OCI-LY1 (cell line): ENCODE results near the gene ASXL2.

Experiments used
- H2AFZ ChIP-seq: fragments of 200-600 bp; sonication (generic), shearing (Covaris generic); 2 replicates; pipeline ENCODE4 v1.6.0; 2014; ENCODE audit warnings: antibody characterized with exemption, mild to moderate bottlenecking, low read length
- H3F3A ChIP-seq: fragments of 200-600 bp; sonication (generic), shearing (Covaris generic); 2 replicates; pipeline ENCODE4 v1.6.0; 2014; ENCODE audit warnings: mild to moderate bottlenecking, antibody characterized with exemption, low read length, moderate library complexity; ENCODE audit not compliant: insufficient read depth
- H3K27ac ChIP-seq: fragments of 200-600 bp; sonication (generic); 2 replicates; pipeline ENCODE4 v1.5.1; 2014; ENCODE audit warnings: low read length, mixed run types, mild to moderate bottlenecking, low read depth; ENCODE audit not compliant: poor library complexity, severe bottlenecking
- H3K27me3 ChIP-seq: fragments of 200-600 bp; sonication (generic); 2 replicates; pipeline ENCODE4 v1.6.0; 2014; ENCODE audit warnings: antibody characterized with exemption, mild to moderate bottlenecking, low read length, moderate library complexity; ENCODE audit not compliant: insufficient read depth
- H3K36me3 ChIP-seq: fragments of 200-600 bp; sonication (generic); 2 replicates; pipeline ENCODE4 v1.6.1; 2014; ENCODE audit warnings: mild to moderate bottlenecking, antibody characterized with exemption, low read length, moderate library complexity, mixed read lengths; ENCODE audit not compliant: insufficient read depth
- H3K4me1 ChIP-seq: fragments of 200-600 bp; sonication (generic); 2 replicates; pipeline ENCODE4 v1.5.1; 2014; ENCODE audit warnings: mild to moderate bottlenecking, low read length, moderate library complexity; ENCODE audit not compliant: insufficient read depth, severe bottlenecking
- H3K4me2 ChIP-seq: fragments of 200-600 bp; sonication (generic), shearing (Covaris generic); 2 replicates; pipeline ENCODE4 v1.6.1; 2014; ENCODE audit warnings: low read length
- H3K4me3 ChIP-seq: fragments of 200-600 bp; sonication (generic); 2 replicates; pipeline ENCODE4 v1.5.1; 2014; ENCODE audit warnings: low read length, low read depth, mild to moderate bottlenecking, mixed read lengths; ENCODE audit not compliant: poor library complexity, severe bottlenecking
- H3K79me2 ChIP-seq: fragments of 200-600 bp; shearing (Covaris generic); 2 replicates; pipeline ENCODE4 v1.6.1; 2016; ENCODE audit warnings: mixed run types, low read length, mixed read lengths; ENCODE audit not compliant: insufficient read depth
- H3K9ac ChIP-seq: fragments of 200-600 bp; sonication (generic), shearing (Covaris generic); 2 replicates; pipeline ENCODE4 v1.6.1; 2014; ENCODE audit warnings: mild to moderate bottlenecking, low read length, mixed read lengths
- H3K9me2 ChIP-seq: fragments of 200-600 bp; sonication (generic), shearing (Covaris generic); 2 replicates; pipeline ENCODE4 v1.6.1; 2014; ENCODE audit warnings: low read depth, mild to moderate bottlenecking, low read length, mixed read lengths
- H3K9me3 ChIP-seq: fragments of 200-600 bp; shearing (Covaris generic); 2 replicates; pipeline ENCODE4 v1.6.1; 2014; ENCODE audit warnings: low read length, mixed read lengths
- H4K20me1 ChIP-seq: fragments of 200-600 bp; sonication (generic), shearing (Covaris generic); 2 replicates; pipeline ENCODE4 v1.6.0; 2016; ENCODE audit warnings: mild to moderate bottlenecking, low read length; ENCODE audit not compliant: insufficient read depth
- CTCF ChIP-seq: fragments of 200-600 bp; sonication (generic), shearing (Covaris generic); IDR thresholded peaks from 2 replicates; pipeline ENCODE4 v1.5.1; 2017; ENCODE audit warnings: mild to moderate bottlenecking, antibody characterized with exemption, low read length, moderate library complexity, mixed read lengths
- EZH2 ChIP-seq: fragments of 200-600 bp; sonication (generic), shearing (Covaris generic); IDR thresholded peaks from 2 replicates; pipeline ENCODE4 v1.8.0; 2017; ENCODE audit warnings: borderline replicate concordance, mixed run types, mild to moderate bottlenecking, antibody characterized with exemption, low read length, moderate library complexity, mixed read lengths

ASXL2 gene

GRCh38 chr2:25797620-25798488 lies 80.4 kb downstream of the ASXL2 start:
- Histone ChIP-seq H3K9me2 (no peaks in the 10 kb centered on the region), H4K20me1 (no peaks in the 10 kb centered on the region), H2AFZ (no peak overlapping the region), H3K79me2 (no peaks in the 10 kb centered on the region), H3K9ac (no peak overlapping the region), H3K27me3 (no peaks in the 10 kb centered on the region), H3K4me2 (no peak overlapping the region), H3K4me1 (peaks cover 4% of the 10 kb centered on the region), H3K27ac (no peak overlapping the region), H3K36me3 (peaks cover 45% of the 10 kb centered on the region), H3K9me3 (no peaks in the 10 kb centered on the region), H3K4me3 (no peak overlapping the region), H3F3A (no peaks in the 10 kb centered on the region)
- TF ChIP-seq EZH2, result no peak
- no peak for TF ChIP-seq CTCF

- no peaks in the 10 kb centered on the region for H3K9me2 ChIP-seq
- H4K20me1 ChIP-seq, result no peaks in the 10 kb centered on the region
- no peaks in the 10 kb centered on the region for H3K9me3 ChIP-seq
- H3F3A ChIP-seq, result no peaks in the 10 kb centered on the region
- no peak overlapping the region for H3K9ac ChIP-seq
- H3K79me2 ChIP-seq, result no peaks in the 10 kb centered on the region
- H2AFZ ChIP-seq, result no peak overlapping the region
- H3K27me3 ChIP-seq, result no peaks in the 10 kb centered on the region
- no peak overlapping the region for H3K27ac ChIP-seq
- H3K4me2 ChIP-seq, result no peak overlapping the region
- peaks cover 4% of the 10 kb centered on the region for H3K4me1 ChIP-seq
- no peak for TF ChIP-seq EZH2
- TF ChIP-seq CTCF, result no peak
- H3K4me3 ChIP-seq, result no peak overlapping the region
- peaks cover 44% of the 10 kb centered on the region for H3K36me3 ChIP-seq
These were observed 83.6 kb downstream of the ASXL2 start for GRCh38 chr2:25794544-25795276.

GRCh38 chr2:25790074-25790790 lies 88.1 kb downstream of the ASXL2 start:
- no peak overlapping the region for H3K27ac ChIP-seq
- peaks cover 4% of the 10 kb centered on the region for H3K4me1 ChIP-seq
- no peak overlapping the region for H3K9ac ChIP-seq
- H3K9me3 ChIP-seq, result no peaks in the 10 kb centered on the region
- H3K27me3 ChIP-seq, result no peaks in the 10 kb centered on the region
- no peak overlapping the region for H2AFZ ChIP-seq
- no peak for TF ChIP-seq EZH2
- no peak for TF ChIP-seq CTCF
- H3K79me2 ChIP-seq, result no peaks in the 10 kb centered on the region
- H3K4me2 ChIP-seq, result no peak overlapping the region
- no peaks in the 10 kb centered on the region for H3F3A ChIP-seq
- H3K36me3 ChIP-seq, result peaks cover 20% of the 10 kb centered on the region
- no peak overlapping the region for H3K4me3 ChIP-seq
- H3K9me2 ChIP-seq, result no peaks in the 10 kb centered on the region
- no peaks in the 10 kb centered on the region for H4K20me1 ChIP-seq
